ENCODE results near the gene CD59.
"Not testable (repeated sequence)": the region's sequence is repeated elsewhere in the genome, so short reads cannot be mapped to it uniquely, and the experiment has no call there.

CD59 gene

GRCh38 chr11:33692541-33692940 is 43.7 kb downstream of the CD59 start:
- no peak for DNase-seq (ENCODE audit: low spot score)

- DNase-seq (ENCODE audit: low spot score), result peak; percentile 33
Observed at GRCh38 chr11:33692013-33692504, 44.2 kb downstream of the CD59 start.

GRCh38 chr11:33691066-33691864 is 45.0 kb downstream of the CD59 start:
- no peak for DNase-seq (ENCODE audit: low spot score)

GRCh38 chr11:33690290-33691065 is 45.7 kb downstream of the CD59 start:
- DNase-seq (ENCODE audit: low spot score), result no peak

DNA sequence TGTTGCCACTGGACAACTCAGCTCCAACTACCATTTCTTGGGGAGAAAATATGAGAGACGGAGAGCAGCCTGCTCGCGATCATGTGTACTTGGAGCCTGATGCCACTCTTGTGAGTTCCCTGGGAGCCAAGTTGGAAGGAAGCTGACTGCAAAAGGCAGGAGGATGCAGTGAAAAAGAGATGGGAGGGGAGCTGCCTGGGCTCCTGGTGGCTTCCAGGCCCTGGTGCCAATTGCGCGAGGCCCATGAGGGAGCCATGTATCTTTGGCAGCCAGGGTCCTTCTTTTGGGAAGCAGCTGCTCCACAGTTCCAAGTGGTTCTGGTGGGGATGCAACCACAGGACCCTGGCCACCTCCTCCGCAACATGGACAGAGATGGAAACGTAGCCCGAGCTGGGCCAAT is 46.7 kb downstream of the CD59 start:
- no peak for DNase-seq (ENCODE audit: low spot score)

- DNase-seq (ENCODE audit: low spot score), result no peak
Observed at GRCh38 chr11:33689085-33689484, 47.1 kb downstream of the CD59 start.

GRCh38 chr11:33687733-33688479 is 48.3 kb downstream of the CD59 start:
- peak; percentile 41 for DNase-seq (ENCODE audit: low spot score)

DNA sequence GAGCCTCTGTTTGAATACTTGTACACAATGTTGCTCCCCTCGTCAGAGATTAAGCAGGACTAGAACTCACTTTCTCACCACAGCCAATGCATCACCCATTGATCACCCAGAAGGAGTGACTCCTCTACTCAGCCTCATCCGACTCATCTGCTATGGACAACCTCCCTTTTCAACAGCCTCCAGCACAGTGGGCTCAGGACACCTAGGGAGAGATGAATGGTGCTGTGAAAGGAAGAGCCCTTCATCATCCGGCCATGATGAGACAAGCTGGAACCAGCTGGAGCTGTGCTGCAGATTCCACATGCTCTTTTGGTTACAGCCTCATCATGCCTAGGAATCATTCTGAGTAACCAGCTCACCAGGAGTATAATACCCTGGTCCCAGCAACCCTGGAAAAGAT is 51.1 kb downstream of the CD59 start:
- DNase-seq (ENCODE audit: low spot score), result no peak

DNA sequence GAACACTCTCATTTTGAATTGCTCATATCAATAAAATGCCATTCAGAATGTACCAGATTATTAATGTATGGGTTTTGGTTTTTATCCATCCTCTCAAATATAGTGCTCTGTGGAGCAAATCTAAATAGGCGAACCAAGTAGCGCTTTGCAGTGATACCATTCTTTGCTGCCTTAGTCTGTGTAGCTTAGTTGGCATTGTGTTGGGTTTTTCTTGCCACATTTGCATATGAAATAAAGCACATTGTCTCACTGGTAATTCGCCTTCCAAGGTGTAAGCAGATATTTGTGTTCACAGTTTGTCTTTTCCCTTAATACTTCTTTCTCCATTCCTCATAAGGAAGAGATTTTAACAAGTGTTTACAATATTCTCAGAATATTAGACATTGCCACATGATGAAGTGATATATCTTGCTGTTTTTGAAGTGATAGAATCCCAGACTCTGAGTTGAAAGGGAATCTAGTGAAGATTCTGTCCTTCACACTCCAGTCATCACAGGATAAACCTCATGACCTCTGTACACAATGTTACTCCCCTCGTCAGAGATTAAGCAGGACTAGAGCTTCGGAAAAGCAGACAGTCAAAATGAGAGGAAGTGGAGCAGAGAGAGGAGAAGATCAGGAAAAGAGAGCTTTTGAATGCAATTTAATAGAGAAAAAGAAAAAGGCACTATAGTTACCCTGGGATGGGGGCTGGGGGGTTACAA is 52.1 kb downstream of the CD59 start:
- DNase-seq (ENCODE audit: low spot score), result no peak

GRCh38 chr11:33682446-33682845 is 53.8 kb downstream of the CD59 start:
- DNase-seq (ENCODE audit: low spot score), result no peak

DNA sequence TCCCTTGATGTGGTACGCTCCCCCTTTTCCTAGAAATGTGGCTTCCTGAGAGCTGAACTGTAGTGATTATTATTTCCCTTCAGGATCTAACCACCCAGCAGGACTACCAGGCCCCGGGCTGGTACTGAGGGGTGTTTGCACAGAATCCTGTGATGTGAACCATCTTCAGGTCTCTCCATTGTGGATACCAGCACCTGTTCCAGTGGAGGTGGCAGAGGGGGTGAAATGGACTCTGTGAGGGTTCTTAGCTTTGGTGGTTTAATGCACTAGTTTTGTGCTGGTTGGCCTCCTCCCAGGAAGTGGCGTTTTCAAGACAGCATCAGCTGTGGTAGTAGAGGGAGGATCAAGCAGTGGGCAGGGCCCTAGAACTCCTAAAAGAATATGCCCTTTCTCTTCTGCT is 54.2 kb downstream of the CD59 start:
- no peak for DNase-seq (ENCODE audit: low spot score)

- DNase-seq (ENCODE audit: low spot score), result not testable (repeated sequence)
Observed at GRCh38 chr11:33678616-33679015, 57.6 kb downstream of the CD59 start.

DNA sequence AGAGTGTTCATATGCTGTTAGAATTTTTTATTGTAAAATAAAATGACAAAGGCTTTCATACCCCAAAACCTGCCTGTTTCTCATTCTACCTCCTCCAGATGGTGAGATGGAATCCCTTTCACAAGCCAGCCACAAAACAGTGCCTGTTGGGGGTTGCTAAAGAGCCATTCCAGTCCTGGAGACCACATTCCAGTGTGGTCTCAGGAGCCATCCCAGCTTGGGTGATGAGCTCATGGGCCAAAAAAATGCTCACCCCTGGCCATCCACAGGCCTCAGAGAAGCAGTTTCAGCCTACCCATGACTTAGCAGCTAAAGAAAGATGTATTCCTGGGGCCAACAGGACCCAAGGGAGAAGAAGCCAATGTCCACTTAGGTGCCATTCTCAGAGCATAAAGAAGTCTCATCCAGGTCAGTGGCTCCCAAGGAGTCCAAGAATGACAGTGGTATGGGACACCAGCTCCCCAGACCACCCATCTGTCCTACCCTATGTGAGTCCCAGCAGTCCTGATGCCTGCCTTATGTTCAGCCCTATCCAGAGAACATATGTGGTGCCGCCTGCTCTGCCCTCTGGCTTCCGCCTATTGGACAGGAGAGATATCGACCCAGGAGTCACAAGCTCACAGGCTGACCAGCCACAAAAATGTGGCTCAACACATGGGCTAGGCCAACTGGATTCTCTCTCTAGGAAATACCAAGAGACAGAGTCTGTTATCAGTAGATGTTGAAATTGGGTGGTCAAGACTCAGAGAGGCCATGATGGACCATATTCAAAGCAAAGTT is 62.0 kb downstream of the CD59 start:
- no peak for DNase-seq (ENCODE audit: low spot score)

GRCh38 chr11:33672273-33672672 is 64.0 kb downstream of the CD59 start:
- DNase-seq (ENCODE audit: low spot score), result no peak

DNA sequence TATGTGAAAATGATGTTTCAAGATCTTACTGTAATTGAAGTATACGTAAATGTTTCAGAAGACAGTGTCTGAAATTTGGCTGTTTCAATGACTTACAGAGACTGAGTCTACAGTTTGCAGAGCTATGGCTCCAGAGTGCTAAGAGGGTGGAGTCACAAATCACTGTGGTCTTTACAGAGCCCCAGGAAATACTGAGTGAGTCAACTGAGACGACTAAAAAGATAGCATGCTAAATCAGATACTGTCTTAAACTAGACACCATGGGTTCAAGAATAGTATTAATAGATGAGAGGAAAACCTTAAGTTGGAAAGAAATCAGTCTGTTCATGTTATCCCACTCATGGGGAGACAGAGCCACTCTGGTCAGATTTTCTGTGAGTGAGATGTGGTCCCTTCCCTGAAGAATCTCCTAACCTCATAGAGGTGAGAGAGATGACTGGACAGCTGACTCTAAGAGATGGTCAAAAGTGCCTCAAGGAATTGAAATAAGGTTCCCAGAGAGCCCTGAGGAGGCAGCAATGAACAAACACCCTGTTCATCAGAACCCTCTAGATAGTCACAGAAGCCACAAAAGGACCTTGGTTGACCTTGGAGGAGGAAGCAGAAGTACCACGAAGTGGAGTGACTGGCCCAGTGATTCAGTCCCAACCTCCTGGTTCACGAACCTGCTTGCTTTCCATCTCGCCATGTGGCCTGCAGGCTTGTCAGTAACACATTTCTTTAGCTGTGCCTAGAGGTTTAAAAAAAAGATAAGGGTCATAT is 65.8 kb downstream of the CD59 start:
- DNase-seq (ENCODE audit: low spot score), result no peak

GRCh38 chr11:33669598-33670249 is 66.5 kb downstream of the CD59 start:
- no peak for DNase-seq (ENCODE audit: low spot score)

- no peak for DNase-seq (ENCODE audit: low spot score)
Observed at GRCh38 chr11:33668951-33669596, 67.1 kb downstream of the CD59 start.

- DNase-seq (ENCODE audit: low spot score), result no peak
Observed at GRCh38 chr11:33668468-33668825, 67.8 kb downstream of the CD59 start.

- no peak for DNase-seq (ENCODE audit: low spot score)
Observed at GRCh38 chr11:33667819-33668467, 68.3 kb downstream of the CD59 start.
